SK-N-MC (cell line): ENCODE data around the gene RFLNA.

Experiments used
- EZH2 ChIP-seq: fragments of 200-600 bp; sonication (generic); IDR thresholded peaks from one replicate; pipeline ENCODE4 v1.6.1; 2017; ENCODE audit warnings: antibody characterized with exemption
- POLR2AphosphoS5 ChIP-seq: IDR thresholded peaks from 2 replicates; pipeline ENCODE4 v1.6.1; 2012; ENCODE audit warnings: mild to moderate bottlenecking, low read depth, low read length, borderline replicate concordance

DNA sequence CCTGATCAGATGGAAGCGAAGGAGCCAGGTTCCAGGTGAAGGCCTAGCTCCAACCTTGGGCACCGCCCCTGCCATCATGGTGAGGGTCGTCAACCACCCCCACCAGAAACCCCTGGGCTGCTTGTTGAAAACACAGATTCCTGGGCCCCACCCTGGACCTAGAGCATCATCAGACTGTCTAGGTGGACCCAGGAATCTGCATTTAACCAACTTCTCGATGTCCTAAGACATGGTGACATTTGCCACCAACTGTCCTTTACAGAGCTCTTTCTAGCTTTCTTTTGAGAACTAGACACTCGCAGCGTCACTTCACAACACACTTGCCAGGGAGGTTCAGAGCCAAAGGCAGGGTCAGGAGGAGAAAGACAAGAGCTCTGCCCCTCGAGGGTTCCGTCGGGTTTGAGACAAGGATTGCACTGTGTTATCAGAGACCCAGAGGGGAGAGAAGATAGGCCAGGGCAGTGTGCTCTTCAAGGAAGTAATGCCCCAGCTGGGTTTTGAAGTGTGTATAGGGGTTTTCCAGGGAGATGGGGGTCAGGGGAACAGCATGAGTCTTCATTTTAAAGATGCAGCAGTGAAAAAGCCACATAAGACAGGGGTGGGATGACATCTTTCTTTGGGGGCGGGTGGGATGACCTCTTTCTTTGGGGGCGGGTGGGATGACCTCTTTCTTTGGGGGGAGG lies 24.6 kb downstream of the RFLNA start:
- TF ChIP-seq EZH2 (no peak), POLR2AphosphoS5 (no peak)
